Islet of Langerhans (tissue), 1 donor: ENCODE data around the gene NLRP5.
"Not testable (repeated sequence)": the region's sequence is repeated elsewhere in the genome, so short reads cannot be mapped to it uniquely, and the experiment has no call there.

Source experiments
- FAIRE-seq: peaks from one replicate; lab custom pipeline; 2011; peaks lifted over from hg19 to GRCh38; lab: Jason Lieb, UNC

The NLRP5 gene

GRCh38 chr19:55986487-55986886, at the start of gene NLRP5:
Gene NLRP5 (plus strand): TSS chr19:55986775.
- no peak for FAIRE-seq

DNA sequence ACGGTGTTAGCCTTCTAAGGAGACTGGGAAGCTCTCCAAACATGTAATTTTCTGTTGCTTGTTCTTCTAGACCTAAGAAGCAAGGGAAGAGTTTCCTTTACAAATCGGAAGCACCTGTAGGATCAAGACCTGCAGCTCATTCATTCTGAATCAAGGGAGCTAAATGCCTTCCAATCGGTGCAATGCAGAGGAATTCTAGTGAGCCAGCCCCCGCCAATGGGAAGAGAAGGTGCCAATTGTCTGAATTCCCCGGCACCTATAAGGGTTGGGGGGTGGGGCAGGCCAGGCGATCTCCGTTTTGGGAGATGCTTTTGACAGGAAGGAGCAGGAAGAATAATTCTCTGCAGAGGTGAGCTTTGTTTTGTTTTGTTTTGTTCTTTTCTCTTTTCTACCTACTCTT, 47.4 kb upstream of the NLRP5 start:
- no peak for FAIRE-seq

DNA sequence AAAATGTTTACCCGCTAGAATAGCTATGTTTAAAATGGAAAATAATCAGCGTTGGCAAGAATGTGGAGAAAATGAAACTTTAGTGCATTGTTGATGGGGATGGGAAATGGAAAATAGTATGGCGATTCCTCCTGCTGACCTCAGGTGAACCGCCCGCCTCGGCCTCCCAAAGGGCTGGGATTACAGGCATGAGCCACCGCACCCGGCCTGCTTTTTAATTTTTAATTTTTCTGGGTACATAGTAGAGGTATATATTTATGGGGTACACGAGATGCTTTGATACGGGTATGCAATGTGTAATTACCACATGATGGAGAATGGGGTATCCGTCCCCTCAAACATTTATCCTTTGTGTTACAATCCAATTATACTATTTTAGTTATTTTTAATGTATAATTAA, 46.3 kb upstream of the NLRP5 start:
- no peak for FAIRE-seq

DNA sequence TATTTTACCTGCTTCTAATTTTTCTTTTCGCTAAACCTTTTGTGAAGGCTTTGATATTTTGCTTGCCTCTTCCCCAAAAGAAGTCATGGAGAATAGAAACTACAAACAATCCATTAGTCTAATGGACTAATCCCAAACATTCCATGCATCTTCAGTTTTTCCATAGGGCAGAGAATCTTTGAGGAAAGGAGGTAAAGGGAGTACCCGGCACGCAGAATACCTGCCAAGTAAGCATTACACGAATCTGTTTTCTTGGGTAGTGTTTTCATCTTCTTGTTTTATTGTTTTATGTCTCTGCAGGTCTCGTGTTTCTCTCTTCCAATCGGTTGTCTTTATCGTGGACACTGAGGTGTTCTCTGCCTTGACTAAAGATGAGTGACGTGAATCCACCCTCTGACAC, 39.0 kb upstream of the NLRP5 start, which contains the start of gene NLRP8:
Gene NLRP8 (plus strand): TSS at position 301 of the 400 bp plus-strand sequence.
- FAIRE-seq, result no peak

- FAIRE-seq, result not testable (repeated sequence)
Observed at GRCh38 chr19:55950566-55950965, 36.0 kb upstream of the NLRP5 start.

DNA sequence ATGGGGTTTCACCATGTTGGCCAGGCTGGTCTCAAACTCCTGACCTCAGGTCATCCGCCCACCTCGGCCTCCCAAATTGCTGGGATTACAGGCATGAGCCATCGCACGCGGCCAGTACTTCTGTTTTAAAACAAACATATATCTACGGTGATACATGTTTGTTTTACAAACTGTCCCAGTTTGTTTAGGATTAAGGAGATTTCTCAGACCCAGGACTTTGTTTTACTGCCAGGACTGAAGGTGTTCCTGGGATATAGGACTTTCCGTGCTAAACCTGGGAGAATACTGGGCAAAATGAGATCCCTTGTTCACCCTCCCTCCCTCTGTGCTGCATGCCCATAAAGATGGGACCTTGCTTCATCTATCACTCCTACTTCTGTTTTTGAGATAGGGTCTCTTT, 30.1 kb upstream of the NLRP5 start:
- no peak for FAIRE-seq

DNA sequence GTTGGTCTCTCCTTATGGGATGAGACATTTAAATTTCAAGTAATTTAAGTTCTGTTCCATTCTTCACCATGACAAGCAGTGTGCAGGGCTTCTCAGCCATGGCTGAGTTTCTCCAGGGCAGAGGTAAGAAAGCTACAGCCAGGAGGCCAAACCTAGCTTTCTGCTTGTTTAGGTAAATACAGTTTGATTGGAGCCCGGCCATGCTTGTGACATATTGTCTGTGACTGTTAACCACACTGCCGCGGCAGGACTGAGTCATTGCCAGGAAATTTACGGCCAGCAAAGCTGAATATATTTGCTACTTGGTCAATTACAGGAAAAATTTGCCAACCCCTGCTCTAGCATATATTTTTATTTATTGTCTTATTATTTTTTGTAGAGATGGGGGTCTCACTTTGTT, 28.2 kb upstream of the NLRP5 start:
- FAIRE-seq, result no peak

DNA sequence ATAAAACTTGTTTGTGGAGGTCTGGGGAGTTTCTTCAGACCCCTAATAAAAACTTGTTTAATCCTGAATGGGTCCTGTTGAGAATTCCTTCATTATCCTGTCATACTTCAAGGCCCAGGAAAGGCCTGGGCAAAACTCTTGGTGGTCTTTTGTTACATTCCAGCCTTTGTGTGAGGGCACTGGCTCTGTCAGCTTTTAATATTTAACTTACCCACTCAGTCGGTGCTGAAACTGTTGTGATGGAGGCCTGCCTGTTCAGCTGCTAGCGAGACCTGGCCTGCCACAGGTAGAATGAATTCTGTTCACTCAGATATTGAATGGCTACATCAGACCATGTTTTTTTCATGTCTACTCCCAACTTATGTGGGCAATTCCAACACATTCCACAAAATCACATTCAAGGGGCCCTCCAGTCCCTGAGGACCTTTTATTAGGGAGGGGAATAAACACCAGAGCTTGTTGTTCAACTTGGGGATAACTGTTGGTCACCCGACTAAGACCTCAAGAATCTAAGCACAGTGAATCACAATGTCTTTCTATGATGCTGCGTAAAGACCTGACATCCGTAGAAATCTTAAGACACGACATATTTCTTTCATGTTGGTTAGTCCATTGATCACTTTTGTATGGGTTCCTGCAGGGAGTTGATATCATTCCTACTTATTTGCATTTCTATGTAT, 26.4 kb upstream of the NLRP5 start:
- no peak for FAIRE-seq

DNA sequence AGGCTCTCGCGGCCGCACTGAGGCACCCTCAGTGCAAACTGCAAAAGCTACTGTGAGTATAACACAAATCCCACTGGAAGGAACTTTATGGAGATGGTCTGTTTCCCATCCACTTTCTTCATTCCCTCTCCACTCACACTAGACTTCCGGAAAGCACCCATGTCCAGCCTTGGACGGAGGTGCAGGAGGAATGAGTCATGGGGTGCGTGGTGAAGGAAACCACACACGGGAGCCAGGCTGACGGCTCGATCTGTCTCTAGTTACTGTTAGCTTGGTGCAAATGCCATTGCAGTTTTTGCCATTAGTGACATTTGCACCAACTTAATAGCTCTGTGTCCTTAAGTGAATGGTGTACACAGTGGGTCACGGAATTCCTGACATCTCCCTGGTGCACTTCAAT, 24.4 kb upstream of the NLRP5 start:
- no peak for FAIRE-seq

- no peak for FAIRE-seq
Observed at GRCh38 chr19:55973982-55974381, 12.6 kb upstream of the NLRP5 start.

DNA sequence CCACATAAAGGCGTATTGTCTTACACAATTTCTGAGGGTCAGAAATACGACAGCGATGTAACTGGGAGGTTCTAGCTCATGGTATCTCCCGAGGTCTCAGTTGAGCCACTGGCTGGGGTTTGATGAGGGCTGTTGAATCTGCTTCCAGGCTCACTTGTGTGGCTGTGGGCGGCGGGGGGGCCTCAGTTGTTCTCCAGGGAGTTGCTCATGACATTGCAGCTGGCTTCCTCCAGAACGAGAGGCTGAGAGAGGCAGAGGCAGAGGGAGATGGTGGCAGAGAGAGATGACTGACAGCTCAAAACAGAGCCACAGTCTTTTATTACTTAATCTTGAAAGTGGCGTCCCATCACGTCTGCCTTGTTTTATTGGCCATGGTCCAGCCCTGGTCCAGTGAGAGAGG, 6.2 kb upstream of the NLRP5 start:
- FAIRE-seq, result no peak

DNA sequence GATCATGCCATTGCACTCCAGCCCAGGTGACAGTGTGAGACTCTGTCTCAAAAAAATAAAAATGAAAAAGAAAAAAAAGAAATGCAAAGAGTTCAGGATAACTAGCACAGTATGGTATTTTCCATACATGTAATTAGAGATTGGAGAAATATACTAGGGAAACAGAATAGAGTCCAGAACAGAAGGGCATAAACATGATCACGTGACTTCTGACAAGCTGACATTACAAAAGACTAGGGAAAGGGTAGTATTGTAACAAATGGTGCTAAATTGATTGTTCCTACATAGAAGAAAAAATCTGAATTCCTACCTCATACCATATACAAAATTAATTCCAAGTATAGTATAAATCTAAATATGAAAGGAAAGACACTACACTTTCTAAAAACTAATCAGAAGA, 1.3 kb upstream of the NLRP5 start:
- no peak for FAIRE-seq

GRCh38 chr19:55990831-55991230, 4.3 kb downstream of the NLRP5 start:
- FAIRE-seq, result no peak

GRCh38 chr19:55993492-55993891, 6.9 kb downstream of the NLRP5 start:
- no peak for FAIRE-seq

DNA sequence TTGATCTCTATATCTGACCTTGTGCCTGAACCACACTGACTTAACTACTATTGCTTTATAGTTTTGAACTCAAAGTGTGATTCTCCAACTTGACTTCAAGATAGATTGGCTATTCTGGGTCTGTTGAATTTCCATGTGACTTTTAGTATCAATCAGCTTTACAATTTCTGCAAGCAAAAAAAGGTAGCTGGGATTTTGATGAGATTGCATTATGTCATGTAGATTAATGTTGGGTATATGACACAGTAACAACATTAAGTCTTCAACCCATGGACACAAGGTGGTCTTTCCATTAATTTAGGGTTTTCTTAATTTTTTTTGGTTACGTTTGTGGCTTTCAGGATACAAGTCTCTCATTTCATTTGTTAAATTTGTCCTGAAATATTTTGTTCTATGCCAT, 28.2 kb downstream of the NLRP5 start:
- no peak for FAIRE-seq

GRCh38 chr19:56015756-56016155, 29.2 kb downstream of the NLRP5 start:
- no peak for FAIRE-seq

GRCh38 chr19:56019325-56019724, 32.8 kb downstream of the NLRP5 start:
- FAIRE-seq, result not testable (repeated sequence)

DNA sequence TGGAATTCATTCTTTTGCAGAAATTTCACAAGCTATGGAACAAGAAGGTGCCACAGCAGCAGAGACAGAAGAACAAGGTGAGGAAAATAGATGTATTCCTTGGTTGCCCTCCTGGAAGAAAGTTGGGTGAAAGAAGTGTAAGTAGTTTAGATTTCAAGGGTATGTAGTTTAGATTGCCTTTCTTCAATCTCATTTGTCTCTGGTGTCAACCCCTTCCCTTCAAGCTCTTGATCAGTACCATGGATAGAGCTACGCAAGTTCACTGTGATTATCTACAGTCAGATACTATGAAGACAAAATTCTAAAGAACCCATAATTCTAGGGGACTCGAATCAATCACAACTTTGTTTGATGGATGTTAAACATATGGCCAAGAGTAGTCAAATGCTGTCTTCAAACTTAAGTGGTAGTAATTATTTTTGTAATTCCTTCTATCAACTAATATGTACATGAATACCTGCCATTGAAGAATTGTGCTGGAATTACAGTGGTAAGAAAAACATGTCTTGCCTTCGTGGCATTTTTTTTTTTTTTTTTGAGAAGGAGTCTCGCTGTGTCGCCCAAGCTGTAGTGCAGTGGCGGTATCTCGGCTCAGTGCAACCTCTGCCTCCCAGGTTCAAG, 33.9 kb downstream of the NLRP5 start:
- not testable (repeated sequence) for FAIRE-seq

- no peak for FAIRE-seq
Observed at GRCh38 chr19:56026769-56027168, 40.2 kb downstream of the NLRP5 start.

- FAIRE-seq, result no peak
Observed at GRCh38 chr19:56053596-56053995, 67.0 kb downstream of the NLRP5 start.

- no peak for FAIRE-seq
Observed at GRCh38 chr19:56066152-56067023, 79.8 kb downstream of the NLRP5 start.

DNA sequence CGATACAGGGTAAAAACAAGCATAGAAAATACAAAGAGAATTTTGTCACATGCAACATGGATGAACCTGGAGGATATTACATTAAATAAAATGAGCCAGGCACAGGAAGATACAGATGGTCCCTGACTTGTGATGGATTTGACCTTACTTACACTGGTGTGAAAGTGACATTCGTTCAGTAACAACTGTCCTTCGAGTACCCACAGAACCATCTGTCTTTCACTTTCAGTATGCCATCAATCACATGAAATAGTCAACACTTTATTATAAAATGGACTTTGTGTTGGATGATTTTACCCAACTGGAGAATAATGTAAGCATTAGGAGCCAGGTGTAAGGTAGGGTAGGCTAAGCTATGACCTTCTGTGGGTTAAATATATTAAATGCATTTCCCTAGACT, 83.1 kb downstream of the NLRP5 start:
- FAIRE-seq, result no peak

GRCh38 chr19:56071151-56071550, 84.6 kb downstream of the NLRP5 start:
- no peak for FAIRE-seq
